HG02973 (cell line): ENCODE measurements around the gene RBPMS2.

ENCODE experiments used
- ATAC-seq: cut with Tn5 transposase; IDR thresholded peaks from one replicate; pipeline ENCODE4 v1.9.1; 2021; ENCODE audit warnings: moderate library complexity; ENCODE audit not compliant: unreplicated experiment

Gene RBPMS2

GRCh38 chr15:64695561-64695992, 79.8 kb downstream of the RBPMS2 start:
- ATAC-seq: no peak

GRCh38 chr15:64694816-64695215, 80.6 kb downstream of the RBPMS2 start:
- ATAC-seq: no peak

GRCh38 chr15:64693134-64693533, 82.3 kb downstream of the RBPMS2 start:
- no peak for ATAC-seq

- ATAC-seq: no peak
Measured at GRCh38 chr15:64691896-64692565, 83.4 kb downstream of the RBPMS2 start.

- no peak for ATAC-seq
Measured at GRCh38 chr15:64690578-64691296, 84.7 kb downstream of the RBPMS2 start.

GRCh38 chr15:64690008-64690407, 85.4 kb downstream of the RBPMS2 start:
- no peak for ATAC-seq
